Neutrophil (primary cell): ENCODE data around the gene NELL2.

Source experiments
- H3K27ac ChIP-seq: fragments of 200-600 bp; sonication (generic); 2 replicates; pipeline ENCODE4 v1.5.1; 2016; ENCODE audit warnings: mild to moderate bottlenecking, moderate library complexity
- H3K27me3 ChIP-seq: fragments of 200-600 bp; sonication (generic); 2 replicates; pipeline ENCODE4 v1.6.0; 2016; ENCODE audit warnings: mild to moderate bottlenecking
- H3K36me3 ChIP-seq: fragments of 200-600 bp; sonication (generic); 2 replicates; pipeline ENCODE4 v1.5.1; 2017
- H3K4me1 ChIP-seq, 2 experiments: fragments of 200-600 bp in 1 of 2; sonication (generic) in 1 of 2; 1 replicate in 1 of 2; 2 replicates in 1 of 2; pipeline versions ENCODE4 v1.5.1 to v1.6.1; 2013 to 2016; ENCODE audit warnings: low read depth in 1 of 2, low read length in 1 of 2, mild to moderate bottlenecking in 1 of 2, moderate library complexity in 1 of 2; ENCODE audit not compliant: control insufficient read depth in 1 of 2, insufficient read depth in 1 of 2
- H3K4me3 ChIP-seq, 2 experiments: fragments of 200-600 bp in 1 of 2; sonication (generic) in 1 of 2; 1 replicate in 1 of 2; 2 replicates in 1 of 2; pipeline ENCODE4 v1.5.1; 2013 to 2016; ENCODE audit warnings: low read depth in 1 of 2, low read length in 1 of 2, mild to moderate bottlenecking in 1 of 2, moderate library complexity in 1 of 2
- H3K9me3 ChIP-seq: fragments of 200-600 bp; sonication (generic); 2 replicates; pipeline ENCODE4 v1.5.1; 2016
- TF ChIP-seq, protein P1 (sequence below): fragments of 200-600 bp; sonication (generic); IDR thresholded peaks from 2 replicates; pipeline ENCODE4 v1.5.1; 2016; ENCODE audit warnings: antibody characterized with exemption

NELL2 gene

DNA sequence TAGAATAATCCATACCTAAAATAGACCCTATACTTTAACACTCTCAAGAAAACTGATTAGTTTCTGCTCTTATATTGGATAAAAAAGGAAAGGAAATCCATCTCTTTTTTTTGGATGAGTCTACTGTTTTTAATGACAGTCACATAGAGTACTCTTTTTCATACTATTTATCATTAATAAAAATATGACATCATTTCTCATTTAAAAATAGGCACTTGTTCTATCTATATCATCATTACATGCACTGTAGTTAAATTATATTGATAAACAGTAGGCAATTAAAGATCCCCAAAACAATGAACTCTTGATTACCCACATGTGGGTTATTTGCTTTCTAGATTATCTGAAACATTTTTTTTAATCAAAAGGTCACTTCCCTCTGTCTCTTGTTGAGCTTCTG lies 338.8 kb downstream of the NELL2 start:
- Histone ChIP-seq H3K36me3 (no peaks in the 10 kb centered on the region), H3K27me3 (no peaks in the 10 kb centered on the region), H3K27ac (no peak overlapping the region), H3K4me1 (no peaks in the 10 kb centered on the region), H3K4me3 (no peak overlapping the region), H3K9me3 (no peaks in the 10 kb centered on the region)
- TF ChIP-seq, protein P1, sequence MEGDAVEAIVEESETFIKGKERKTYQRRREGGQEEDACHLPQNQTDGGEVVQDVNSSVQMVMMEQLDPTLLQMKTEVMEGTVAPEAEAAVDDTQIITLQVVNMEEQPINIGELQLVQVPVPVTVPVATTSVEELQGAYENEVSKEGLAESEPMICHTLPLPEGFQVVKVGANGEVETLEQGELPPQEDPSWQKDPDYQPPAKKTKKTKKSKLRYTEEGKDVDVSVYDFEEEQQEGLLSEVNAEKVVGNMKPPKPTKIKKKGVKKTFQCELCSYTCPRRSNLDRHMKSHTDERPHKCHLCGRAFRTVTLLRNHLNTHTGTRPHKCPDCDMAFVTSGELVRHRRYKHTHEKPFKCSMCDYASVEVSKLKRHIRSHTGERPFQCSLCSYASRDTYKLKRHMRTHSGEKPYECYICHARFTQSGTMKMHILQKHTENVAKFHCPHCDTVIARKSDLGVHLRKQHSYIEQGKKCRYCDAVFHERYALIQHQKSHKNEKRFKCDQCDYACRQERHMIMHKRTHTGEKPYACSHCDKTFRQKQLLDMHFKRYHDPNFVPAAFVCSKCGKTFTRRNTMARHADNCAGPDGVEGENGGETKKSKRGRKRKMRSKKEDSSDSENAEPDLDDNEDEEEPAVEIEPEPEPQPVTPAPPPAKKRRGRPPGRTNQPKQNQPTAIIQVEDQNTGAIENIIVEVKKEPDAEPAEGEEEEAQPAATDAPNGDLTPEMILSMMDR: no peak

GRCh38 chr12:44532940-44533339 lies 343.2 kb downstream of the NELL2 start:
- TF ChIP-seq, protein P1: no peak

DNA sequence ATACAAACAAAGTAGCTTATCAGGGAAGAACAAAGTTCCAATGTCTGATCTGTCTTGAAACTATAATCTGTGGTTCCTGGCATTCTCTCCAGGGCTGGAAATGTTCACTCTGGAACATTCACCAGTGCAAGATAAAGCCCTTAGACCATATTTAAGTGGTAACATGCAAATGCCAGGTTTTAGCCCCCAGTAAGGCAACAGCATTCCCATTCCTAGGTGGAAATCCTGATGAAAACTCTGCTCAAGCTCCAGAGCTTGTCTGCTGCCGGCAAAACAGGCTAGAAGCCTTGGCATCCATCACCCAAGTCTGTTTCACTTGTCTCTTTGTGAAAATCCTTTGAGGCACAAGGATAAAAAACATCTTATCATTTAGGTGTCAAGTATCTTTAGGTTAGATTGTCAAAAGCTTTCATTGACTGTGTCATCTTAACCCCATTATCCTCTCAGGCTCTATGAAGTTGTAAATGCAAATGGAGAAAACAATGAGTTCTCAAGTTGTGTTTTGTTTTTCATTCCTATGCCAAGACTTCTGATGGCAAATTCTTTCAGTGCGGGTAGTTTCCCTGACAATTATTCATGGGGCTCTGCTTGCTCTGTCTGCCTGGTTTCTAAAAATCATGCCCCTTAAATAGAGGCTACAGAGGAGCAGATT lies 344.7 kb downstream of the NELL2 start:
- no peaks in the 10 kb centered on the region for H3K9me3 ChIP-seq
- H3K27ac ChIP-seq: no peak overlapping the region
- H3K27me3 ChIP-seq: no peaks in the 10 kb centered on the region
- TF ChIP-seq, protein P1: no peak
- H3K36me3 ChIP-seq: no peaks in the 10 kb centered on the region
- H3K4me3 ChIP-seq: no peak overlapping the region
- H3K4me1 ChIP-seq: no peaks in the 10 kb centered on the region

More at GRCh38 chr12:44532940-44533339, 343.2 kb downstream of the NELL2 start:
- no peaks in the 10 kb centered on the region for H3K27me3 ChIP-seq
- H3K36me3 ChIP-seq: no peaks in the 10 kb centered on the region
- no peak overlapping the region for H3K27ac ChIP-seq
- H3K4me3 ChIP-seq: no peak overlapping the region
- H3K4me1 ChIP-seq: no peaks in the 10 kb centered on the region
- H3K9me3 ChIP-seq: no peaks in the 10 kb centered on the region

DNA sequence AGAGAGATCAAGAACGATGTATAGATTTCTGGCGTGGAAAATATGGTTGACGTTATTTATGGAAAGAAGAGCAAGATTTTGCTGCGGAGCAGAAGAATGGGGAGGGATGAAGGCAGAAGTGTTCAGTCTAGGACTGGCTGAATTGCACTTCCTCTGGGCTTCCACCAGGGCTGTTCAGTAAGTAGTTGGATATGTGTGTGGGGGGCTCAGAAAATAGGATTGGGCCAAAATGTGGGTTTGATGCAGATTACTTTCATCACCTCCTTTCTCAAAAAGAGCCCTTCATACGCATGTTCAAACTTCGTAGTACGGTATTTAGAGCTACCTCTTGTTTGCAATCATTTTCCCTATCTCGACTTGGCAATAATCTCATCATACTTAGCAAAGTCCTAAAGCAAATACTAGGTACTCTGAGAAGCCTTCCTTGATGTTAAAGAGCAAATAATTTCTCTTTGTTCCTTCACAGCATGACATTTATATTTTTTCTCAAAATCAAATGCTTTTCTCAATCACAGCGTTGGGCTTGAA lies 349.4 kb downstream of the NELL2 start:
- Histone ChIP-seq H3K4me1 (no peaks in the 10 kb centered on the region), H3K9me3 (no peaks in the 10 kb centered on the region), H3K36me3 (no peaks in the 10 kb centered on the region), H3K27ac (no peak overlapping the region), H3K27me3 (no peaks in the 10 kb centered on the region), H3K4me3 (no peak overlapping the region)
- TF ChIP-seq, protein P1: no peak

DNA sequence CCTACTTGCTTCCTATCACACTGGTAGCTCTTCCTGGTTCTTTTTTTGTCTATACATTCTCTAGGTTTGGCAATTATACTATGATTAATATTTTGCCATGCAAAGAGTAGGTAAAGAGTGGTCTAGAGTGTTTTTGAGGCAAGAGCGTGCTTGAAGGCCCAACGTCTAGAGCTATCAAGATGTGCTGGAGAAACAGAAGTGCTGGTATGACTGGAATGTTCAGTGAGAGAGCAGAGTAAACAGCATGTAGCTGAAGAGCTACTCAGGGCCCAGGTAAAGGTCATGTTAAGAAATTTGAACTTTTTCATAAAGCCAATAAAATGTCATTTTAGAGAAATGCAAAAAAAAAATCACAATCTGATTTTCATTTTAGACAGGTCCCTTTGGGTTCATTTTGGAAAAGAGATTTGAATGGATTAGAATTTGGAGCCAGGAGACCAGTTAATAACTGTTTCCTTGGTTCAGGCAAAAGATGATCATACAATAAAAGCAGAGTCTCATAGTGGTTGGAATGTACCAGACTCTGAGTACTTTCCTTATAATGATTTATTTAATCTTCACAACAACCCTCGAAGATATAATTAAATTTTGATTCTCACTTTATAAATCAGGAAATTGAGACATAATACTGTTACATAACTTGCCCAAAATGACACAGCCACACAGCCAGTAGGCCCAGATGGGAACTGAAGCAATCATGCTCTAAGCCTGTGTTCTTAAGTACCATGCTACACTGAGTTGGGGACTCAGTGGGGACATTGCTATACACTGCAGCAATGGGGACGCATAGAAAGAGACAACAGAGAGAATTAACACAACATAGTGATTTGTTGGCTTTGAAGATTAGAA lies 350.1 kb downstream of the NELL2 start:
- no peaks in the 10 kb centered on the region for H3K36me3 ChIP-seq
- H3K27ac ChIP-seq: no peak overlapping the region
- H3K27me3 ChIP-seq: no peaks in the 10 kb centered on the region
- no peaks in the 10 kb centered on the region for H3K9me3 ChIP-seq
- H3K4me3 ChIP-seq: no peak overlapping the region
- H3K4me1 ChIP-seq: no peaks in the 10 kb centered on the region
- TF ChIP-seq, protein P1: no peak
